ENCODE measurements around the gene LRRC8D.
"Not testable (repeated sequence)": the region's sequence is repeated elsewhere in the genome, so short reads cannot be mapped to it uniquely, and the experiment has no call there.

LRRC8D gene

DNA sequence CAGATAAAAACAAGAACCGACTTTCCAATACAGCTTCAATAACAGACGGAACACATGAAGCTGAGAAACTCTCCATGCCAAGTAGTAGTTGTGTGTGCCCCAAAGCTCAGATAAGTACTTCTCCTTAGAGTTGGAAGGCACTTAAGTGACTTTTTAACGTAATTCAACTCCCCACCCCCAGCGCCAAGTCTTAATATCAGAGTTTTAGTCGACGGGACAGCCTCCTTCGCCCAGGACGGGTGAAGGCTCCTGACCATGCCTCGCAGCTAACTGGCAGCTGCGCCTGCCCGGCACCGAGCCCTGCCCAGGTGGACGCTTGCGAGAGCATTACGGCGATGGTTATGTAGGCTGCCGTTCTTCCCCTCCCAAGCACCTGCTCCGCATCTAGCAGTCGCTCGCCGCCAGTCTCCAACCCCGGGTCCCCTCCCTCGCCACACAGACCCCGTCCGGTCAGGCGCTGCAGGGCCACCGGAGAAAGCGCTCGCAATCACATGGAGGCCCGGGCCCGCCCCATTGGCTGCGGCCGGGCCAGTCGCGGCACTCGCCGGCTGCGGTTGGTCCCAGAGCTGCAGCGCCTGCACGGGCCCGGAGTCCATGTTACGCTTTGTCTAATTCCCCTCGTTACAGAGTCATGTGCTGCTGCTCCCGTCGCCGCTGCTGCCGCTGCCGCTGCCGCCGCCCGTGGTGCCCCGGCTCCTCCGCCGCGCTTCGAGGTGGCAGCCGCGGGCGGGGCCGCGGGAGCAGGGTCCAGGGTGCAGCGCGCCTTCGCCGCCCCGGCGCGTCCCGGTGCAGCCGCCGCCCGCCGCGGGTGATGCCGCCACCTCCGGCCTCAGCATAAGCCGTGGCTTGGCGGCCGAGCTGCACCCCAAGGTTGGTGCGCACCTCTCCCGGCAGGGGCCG, at the start of gene LRRC8D:
TSS of gene LRRC8D (plus strand) at position 611 of the 900 bp plus-strand sequence. CDS start 112,037 bp downstream, outside the sequence.
- DNase-seq = peak; percentile 98

DNA sequence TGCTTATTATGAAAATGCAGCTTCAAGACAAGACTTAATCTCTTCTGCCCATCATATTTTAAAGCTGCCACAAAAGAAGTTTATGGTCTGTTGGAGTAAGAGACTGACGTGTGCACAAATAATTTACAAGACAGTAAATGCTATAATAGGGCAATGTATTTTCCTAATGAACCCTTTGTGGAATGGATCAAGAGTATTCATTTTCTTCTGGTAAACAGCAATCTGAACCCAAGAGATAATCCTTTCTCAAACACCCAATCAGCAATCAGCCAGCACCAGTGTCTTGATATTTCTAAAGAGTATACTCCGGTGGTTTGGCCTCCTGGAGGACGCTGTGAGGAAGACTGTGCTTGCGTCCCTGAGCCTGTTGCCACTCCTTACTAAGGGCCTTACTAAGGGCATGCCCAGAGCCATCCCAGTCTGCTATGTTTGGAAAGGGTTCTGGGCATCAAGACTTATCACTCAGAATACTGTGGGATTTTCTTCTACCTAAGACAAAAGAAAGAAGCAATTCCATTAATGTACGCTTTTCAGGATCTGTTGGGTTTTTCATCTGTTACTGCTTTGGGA, 48.8 kb upstream of the LRRC8D start:
- no peak for DNase-seq

DNA sequence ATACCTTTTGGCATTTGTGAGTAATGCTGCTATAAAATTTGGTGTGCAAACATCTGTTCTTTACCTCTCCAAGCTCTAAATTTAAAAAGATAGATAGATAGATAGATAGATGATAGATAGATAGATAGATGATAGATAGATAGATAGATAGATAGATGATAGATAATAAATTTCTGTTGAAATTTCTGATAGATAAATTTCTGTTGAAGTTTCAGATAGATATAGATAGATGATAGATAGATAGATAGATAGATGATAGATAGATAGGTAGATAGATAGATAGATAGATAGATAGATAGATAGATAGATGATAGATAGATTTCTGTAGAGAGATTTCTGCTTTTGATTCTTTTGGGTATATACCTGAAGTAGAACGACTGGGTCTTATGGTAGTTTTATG, 44.7 kb upstream of the LRRC8D start:
- DNase-seq = not testable (repeated sequence)

DNA sequence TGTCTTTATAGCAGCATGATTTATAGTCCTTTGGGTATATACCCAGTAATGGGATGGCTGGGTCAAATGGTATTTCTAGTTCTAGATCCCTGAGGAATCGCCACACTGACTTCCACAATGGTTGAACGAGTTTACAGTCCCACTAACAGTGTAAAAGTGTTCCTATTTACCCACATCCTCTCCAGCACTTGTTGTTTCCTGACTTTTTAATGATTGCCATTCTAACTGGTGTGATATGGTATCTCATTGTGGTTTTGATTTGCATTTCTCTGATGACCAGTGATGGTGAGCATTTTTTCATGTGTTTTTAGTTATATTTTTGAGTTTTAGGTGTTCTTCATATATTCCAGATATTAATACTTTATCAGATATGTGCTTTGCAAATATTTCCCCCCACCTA, 43.6 kb upstream of the LRRC8D start:
- DNase-seq = not testable (repeated sequence)

DNA sequence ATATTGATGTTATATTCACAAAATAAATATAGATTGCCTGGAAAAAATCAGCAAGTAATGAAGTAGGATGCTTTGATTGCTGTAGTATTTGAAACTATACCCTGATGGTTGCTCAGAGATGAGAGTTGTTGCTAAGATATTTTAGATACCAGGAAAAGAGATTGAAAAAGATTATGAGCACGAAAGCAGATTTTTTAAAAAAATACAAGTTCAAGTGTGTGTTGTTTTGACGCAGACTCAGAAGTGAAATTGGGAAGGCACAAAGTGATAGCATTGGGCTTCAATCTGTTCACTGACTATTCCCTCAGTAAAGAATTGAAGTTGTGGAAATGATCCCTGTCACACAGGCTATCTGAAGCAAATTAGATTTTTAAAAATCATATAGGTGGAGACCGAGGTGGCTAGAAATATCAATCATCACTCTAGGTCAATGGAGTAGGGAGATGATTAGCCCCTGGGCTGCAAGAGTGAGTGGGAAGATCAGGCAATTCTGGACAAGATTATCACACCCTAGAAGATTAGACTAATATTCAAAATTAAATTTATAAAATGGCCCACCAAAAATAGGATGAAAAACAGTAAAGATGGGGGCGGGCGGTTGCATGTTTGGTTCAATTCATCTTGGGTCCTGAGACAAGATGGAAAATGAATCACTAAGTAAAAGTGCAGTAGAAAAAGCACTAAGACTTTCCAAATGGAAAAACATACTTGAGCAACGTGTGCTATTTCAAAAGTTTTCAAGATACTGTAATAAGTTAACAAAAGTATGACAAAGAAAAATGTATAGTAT, 41.5 kb upstream of the LRRC8D start:
- DNase-seq = no peak

DNA sequence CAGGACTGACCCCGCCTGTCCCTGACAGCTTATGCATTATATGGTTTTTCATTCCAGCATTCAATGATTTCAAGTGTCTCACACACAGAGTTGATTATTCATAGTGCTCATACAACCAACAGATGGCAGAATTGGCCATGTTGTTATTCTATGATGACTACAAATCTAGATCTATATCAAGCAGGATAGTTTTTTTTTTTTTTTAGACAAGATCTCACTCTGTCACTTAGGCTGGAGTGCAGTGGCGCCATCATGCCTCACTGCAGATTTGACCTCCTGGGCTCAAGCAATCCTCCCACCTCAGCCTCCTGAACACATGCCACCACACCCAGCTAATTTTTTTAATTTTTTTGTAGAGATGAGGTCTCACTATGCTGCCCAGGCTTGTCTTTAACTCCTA, 40.1 kb upstream of the LRRC8D start:
- peak; percentile 38 for DNase-seq

DNA sequence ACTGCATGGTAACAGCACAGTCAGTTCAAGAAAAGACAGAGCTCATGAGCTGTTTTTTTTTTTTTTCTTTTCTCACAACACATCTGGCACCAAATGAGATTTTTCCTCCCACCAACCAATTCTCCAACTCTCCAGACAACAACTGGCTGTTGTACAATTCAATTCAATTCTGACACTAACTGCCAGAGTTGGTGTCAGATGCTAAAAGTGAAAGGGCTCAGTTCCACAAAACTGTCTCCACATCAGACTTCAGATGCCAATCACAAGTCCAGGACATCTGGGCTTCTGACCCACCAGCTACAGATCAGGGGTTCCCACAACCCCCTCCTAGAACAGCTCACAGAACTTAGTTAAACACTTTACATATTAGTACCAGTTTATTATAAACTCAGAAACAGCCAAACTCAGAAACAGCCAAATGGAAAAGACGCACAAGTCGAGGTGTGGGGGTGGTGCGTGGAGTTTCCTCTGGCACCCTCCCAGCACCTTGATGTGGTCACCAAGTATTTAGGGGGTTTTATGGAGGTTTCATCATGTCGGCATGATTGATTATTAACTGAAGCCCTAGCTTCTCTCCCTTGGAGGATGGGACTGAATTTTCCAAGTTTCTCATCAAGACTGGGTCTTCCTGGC, 39.2 kb upstream of the LRRC8D start:
- DNase-seq = no peak

DNA sequence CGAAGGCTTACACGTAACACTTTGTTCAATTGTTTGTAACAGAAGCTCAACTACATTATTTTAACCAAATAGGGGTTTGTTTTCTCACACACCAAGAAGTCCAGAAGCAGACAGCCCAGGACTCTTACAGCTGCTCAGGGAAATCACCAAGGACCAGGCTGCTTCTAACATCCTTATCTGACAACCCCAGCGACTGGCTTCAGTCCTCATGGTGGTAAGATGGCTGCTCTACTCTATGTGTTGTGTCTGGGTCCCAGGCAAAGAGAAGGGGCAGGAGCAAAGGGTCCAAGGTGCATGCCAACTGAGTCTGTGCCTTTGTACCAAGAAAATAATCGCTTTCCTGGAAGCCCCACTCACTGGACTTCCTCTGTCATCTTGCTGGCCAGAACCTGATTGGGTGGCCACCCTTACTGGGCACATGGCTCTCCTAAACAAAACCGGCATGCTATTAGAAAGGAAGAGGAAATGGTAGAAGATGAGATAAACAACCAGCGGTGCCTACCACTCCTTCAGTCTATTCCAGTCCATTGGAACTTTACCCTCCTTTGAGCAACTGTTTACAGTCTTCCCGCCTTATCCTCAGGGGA, 34.1 kb upstream of the LRRC8D start:
- no peak for DNase-seq

DNA sequence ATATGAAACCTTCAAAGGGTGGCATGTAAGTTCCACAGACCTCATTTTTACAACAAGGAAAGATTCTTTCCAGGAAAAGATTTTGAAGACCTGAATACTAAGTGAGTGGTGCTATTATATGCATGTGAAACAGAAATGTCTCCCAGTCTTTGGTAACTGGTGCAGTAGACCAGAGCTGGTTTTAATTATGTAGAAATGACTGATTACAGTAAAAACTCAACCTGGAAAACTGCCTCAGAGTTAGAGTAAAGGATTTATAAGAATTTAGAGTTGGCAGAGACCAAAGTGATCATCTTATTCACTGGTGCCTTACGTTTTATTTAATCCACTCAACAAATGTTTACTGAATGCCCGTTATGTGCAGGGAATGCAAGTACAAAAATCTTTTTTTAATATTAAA, 30.2 kb upstream of the LRRC8D start:
- DNase-seq = no peak

DNA sequence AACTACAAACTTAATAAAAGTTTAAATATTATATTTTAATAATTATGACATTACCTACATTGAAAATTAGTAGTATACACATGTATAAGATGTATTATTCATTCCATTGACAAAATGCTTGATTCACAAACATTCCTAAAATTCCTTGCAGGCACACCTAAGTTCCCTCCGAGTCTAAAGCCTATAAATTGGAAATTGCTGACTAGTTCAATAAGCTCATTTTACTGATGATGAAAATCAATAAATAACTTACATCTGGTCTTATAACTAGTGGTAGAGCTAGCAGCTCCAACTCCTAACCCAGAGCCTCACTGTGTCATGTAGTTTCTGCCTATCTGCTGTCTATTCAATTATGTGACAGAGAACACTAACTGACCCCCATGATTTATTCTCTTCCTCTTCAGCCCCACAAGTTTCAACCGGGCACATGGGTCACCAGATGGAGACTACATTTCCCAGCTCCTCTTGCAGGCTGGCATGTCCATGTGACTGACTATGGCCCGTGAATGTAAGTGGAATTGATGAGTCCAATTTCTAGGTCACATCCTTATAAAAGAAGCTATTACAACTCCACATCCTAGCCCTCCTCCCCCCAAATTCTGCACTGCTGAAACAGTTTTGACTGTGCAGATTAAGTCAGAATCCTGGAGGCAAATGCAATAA, 29.6 kb upstream of the LRRC8D start:
- DNase-seq = no peak

DNA sequence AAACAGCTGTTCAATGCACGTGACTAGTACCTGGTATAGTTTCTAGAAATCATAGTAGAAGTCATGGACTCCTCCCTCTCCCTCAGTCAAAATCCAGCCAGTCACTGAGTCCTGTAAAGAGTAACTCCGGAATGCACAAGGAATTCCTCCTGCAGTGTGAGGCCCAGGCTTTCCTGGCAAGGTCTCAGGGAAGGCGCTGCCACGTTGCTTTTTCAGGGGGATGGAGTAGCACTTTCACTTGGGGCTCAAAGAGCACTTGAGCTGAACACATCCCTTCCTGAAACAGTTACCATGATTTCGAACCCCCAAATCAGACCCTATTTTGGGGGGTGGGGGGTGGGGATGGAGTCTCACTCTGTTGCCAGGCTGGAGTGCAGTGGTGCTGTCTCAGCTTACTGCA, 26.4 kb upstream of the LRRC8D start:
- DNase-seq = no peak

DNA sequence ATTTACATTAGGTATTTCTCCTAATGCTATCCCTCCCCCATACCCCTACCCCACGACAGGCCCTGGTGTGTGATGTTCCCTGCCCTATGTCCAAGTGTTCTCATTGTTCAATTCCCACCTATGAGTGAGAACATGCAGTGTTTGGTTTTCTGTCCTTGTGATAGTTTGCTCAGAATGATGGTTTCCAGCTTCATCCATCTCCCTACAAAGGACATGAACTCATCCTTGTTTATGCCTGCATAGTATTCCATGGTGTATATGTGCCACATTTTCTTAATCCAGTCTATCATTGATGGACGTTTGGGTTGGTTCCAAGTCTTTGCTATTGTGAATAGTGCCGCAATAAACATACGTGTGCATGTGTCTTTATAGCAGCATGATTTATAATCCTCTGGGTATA, 25.3 kb upstream of the LRRC8D start:
- DNase-seq = not testable (repeated sequence)

DNA sequence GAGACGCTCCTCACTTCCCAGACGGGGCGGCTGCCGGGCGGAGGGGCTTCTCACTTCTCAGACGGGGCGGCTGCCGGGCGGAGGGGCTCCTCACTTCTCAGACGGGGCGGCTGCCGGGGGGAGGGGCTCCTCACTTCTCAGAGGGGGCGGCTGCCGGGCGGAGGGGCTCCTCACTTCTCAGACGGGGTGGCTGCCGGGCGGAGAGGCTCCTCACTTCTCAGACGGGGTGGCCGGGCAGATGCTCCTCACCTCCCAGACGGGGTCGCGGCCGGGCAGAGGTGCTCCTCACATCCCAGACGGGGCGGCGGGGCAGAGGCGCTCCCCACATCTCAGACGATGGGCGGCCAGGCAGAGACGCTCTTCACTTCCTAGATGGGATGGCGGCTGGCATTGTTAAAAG, 23.0 kb upstream of the LRRC8D start:
- not testable (repeated sequence) for DNase-seq

DNA sequence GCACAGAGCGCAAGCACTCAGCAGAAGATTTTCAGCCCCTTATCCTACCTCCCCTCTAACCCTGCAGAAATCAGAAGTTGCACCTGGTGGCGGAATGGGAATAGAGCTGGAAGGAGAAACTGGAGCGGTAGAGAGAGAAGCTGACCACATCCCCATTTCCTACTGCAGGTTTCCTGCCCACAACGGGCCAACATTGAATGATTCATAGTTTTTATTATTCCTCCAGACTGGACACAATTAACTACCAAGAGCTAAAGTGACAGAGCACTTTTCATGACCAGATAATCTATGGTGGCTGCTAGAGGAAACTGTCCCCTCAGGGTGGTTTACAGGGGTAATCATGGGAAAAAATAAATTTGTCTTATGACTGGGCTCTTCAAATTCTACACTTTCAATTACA, 21.3 kb upstream of the LRRC8D start:
- DNase-seq = no peak

DNA sequence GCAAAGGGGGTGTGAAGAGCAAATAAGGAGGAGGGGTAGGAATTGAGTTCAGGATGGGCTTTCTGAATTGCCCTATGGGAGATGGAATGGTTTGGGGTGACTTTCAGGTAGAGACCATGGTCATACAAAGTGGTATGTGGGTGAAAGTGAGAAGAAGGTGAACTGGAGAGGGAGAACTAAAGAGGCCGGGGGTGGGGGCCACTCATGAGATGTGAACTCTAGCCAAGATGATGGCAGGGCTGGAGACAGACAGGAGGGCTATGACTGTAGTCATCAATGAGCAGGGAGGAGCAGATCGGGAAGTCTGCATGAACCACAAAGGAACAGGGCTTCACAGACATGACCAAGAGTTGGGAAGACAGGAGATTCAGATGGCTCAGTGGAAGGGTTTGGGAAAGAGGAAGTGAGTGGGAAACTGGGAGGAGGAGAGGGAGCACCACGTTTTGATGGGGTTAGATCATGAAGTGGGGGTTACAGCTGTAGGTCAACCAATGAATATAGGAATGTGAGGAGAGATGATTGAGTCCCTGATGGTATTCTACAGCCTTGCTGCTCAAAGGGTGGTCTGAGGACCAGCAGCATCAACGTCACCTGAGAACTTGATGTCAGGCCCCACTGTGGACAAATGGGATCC, 20.7 kb upstream of the LRRC8D start:
- no peak for DNase-seq

DNA sequence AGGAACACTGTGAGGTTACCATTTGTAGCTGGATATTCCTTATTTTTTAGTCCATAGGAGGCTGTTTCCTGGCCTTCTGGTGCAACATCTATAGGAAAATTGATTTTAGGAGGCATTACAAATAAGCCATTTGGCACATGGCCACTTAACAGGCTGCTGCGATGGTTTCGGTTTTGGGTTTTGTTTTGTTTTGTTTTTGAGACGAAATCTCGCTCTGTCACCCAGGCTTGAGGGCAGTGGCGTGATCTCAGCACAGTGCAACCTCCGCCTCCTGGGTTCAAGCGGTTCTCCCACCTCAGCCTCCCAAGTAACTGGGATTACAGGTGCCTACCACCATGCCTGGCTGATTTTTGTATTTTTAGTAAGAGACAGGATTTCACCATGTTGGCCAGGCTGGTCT, 20.1 kb upstream of the LRRC8D start:
- DNase-seq = no peak

DNA sequence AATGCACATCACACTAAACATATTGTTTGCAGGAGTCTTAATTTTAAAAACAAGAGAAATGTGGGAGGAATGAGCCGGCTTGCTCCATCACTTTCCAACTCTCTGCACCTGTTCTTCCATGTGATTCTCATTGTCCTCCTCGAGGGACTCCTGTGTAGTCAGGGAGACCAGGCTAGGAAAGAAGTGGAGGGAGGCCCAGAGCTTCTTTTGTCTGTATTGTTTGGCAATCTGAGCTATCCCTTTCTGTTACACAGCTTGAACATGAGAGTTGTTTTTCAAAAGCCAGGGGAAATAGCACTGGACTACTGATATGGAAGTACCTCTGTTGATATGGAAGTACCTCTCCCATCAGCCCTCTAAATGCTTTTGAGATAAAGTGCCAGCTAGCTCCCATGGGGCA, 18.8 kb upstream of the LRRC8D start:
- peak; percentile 78 for DNase-seq

DNA sequence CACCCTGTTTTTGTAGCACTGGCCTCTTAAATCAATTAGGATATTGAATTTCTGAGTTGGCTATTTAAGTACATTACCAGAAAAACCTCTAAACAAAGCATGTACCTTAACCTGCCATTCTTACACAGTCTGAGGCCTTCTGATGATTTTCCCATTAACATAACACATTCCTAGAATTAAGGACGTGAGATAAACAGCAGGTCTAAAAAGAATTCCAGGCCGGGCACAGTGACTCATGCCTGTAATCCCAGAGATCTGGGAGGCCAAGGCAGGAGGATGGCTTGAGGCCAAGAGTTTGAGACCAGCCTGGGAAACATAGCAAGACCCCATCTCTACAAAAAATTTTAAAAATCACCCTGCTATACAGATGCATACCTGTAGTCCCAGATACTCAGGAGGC, 18.0 kb upstream of the LRRC8D start:
- DNase-seq = no peak

DNA sequence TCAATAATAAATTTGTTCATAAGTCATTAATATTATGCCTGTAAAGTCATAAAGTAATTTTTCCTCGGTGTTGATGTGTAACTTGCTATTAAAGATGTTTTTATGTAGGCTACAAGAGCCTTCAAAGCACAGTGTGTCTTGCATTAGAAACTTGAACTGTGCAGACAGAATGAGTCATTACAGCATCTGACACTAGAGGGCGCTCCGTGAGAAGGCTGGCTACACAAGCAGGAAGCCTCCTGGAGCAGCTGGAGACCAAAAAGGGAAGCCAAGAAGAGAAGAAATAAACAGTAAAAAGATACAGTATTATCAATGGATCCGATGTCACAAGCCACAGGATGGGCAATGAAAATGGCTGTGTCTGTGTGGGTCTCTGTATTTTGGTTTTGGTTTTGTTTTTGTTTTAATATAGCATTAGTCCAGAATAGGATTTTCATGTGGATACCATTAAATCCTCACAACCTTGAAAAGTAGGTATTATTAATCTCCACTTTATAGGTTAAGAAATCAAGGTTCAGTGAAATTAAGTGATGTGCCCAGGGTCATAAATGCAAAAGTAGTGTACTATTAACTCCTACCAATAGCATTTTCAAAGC, 16.1 kb upstream of the LRRC8D start:
- DNase-seq = peak; percentile 92

DNA sequence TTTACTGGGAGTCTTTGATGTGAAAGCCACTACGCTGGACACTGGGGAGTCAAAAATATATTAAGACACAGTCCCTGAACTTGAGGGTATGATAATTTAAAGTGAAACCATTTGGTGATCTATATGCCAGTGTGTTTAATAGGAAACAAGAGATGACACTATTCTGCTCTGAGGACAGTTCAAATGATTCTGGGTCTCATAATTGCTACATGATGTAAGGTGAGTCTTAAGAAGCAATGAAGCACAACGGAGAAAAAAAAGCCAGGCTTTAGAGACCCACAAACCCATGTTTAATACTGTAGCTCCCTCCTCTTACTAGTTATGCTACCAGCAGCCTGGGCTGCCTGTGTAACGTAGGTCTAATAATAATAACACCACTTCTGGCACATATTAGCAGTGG, 14.2 kb upstream of the LRRC8D start:
- no peak for DNase-seq

DNA sequence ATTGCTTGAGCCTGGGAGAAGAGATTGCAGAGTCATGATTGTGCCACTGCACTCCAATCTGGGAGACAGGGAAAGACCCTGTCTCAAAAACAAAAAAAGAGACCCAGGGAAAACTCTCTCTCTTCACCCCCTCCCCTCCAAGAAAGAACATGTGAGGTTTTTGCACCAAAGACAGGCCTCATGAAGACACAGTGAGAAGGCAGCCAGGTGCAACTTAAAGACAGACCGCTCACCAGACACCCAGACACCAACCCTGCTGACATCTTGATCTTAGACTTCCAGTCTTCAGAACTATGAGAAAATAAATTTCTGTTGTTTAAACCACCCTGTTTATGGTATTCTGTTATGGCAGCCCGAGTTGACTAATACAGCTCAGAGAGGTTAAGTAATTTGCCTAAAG, 13.3 kb upstream of the LRRC8D start:
- no peak for DNase-seq
